Mammary epithelial cell (primary cell): ENCODE results near the gene LRP5.

Experiments
- CTCF ChIP-seq, 2 donors: IDR thresholded peaks in 1 of 2; conservative IDR thresholded peaks in 1 of 2; 2 replicates each; pipeline ENCODE4 v1.5.1; 2011 to 2012; ENCODE audit warnings: inconsistent platforms in 2 of 2, low read length in 2 of 2, mild to moderate bottlenecking in 2 of 2, control low read depth in 1 of 2, low read depth in 1 of 2; ENCODE audit not compliant: insufficient read depth in 1 of 2; ENCODE audit errors: extremely low read depth in 1 of 2
- EZH2 ChIP-seq: IDR thresholded peaks from 2 replicates; pipeline ENCODE4 v1.6.1; 2012; ENCODE audit warnings: low read length, inconsistent platforms, borderline replicate concordance

GRCh38 chr11:68408512-68408911 lies 96.1 kb downstream of the LRP5 start:
- TF ChIP-seq CTCF (conservative IDR thresholded peaks at IDR 0.05 in 1 of 2, IDR thresholded peaks at IDR 0.05 in 1 of 2; ENCODE audit: extremely low read depth in 1 of 2, insufficient read depth in 1 of 2, low read depth in 1 of 2, low read length in 2 of 2) (no peak), EZH2 (no peak)
